Fibroblast of skin of right biceps (primary cell): ENCODE measurements around the gene GNG4.
"Not testable (repeated sequence)": the region's sequence is repeated elsewhere in the genome, so short reads cannot be mapped to it uniquely, and the experiment has no call there.

Experiments
- DNase-seq: peaks from one replicate; pipeline ENCODE4 v3.0.0-alpha.2; 2013

The GNG4 gene

DNA sequence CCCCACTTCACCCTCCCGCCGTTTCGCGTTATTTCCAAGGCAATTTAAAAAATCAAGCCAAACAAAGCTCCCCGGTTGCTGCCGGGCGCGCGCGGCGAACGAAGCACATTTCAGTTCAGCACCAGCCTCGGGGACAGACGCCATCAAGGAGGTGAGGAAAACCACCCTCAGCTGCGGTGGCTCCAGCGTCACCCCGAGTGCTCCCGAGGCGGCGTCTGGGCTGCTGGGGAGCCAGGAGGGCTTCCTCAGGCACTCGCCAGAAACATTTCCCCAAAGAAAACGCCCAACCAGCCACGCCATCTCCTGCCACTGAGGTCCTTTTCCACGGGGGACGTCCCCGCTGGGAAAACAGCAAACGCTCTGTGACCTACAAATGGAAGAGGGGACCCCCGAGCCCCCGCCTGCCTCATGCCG lies 623 bp downstream of the GNG4 start:
- DNase-seq, result peak; percentile 70

DNA sequence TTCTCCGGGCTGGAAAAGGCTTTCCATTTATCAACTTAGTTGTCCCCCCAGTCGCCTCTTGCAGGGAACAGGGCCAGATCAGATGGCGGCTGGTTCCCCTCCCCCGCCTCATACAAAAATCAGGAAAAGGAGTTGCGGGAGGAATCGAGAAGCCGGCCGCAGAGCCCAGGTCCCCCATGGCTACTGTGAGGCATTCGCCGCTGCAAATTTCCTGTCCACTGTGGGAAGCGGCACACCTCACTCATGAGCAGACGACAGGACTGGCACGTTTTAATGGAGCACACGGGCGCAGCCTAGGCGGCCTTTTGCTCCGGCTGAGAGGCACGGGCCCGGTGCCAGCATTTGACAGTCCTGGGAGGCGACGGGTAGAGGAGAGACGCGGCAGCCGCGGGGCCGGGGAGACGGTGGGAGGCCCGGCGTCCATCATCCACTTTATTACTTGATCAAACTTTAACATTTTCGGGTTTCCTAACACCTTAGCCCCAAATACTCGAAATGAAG lies 1.1 kb downstream of the GNG4 start:
- no peak for DNase-seq

DNA sequence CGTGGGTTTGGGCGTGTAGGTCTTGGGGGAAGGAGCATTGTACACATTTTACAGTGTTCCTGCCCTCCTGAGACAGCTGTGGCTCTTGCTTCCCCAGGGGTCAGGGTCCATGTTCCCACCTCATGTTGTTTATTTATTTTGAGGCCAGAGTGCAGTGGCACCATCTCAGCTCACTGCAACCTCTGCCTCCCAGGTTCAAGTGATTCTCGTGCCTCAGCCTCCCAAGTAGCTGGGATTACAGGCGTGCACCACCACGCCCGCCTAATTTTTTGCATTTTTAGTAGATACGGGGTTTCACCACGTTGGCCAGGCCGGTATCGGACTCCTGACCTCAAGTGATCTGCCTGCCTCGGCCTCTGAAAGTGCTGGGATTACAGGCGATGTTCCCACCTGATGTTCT lies 2.0 kb downstream of the GNG4 start:
- DNase-seq, result not testable (repeated sequence)

DNA sequence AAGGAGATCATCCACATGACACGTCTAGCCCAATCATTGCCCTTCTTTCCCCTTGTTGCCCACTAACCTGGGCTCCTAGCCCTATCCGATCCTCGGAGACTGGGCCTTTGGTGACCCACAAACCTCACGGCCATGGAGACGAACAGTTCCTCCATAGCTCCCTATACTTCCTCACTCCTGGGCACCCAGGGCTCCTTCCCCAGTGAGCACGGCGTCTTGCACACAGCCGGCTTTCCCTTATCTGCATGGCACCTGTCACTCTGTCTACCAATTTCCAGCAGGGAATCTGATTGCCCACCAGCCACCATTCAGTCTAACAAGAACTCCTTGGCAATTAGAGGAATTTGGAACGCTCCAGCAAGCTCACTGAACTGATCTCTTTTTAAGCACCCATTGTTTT lies 3.1 kb downstream of the GNG4 start:
- DNase-seq, result no peak

DNA sequence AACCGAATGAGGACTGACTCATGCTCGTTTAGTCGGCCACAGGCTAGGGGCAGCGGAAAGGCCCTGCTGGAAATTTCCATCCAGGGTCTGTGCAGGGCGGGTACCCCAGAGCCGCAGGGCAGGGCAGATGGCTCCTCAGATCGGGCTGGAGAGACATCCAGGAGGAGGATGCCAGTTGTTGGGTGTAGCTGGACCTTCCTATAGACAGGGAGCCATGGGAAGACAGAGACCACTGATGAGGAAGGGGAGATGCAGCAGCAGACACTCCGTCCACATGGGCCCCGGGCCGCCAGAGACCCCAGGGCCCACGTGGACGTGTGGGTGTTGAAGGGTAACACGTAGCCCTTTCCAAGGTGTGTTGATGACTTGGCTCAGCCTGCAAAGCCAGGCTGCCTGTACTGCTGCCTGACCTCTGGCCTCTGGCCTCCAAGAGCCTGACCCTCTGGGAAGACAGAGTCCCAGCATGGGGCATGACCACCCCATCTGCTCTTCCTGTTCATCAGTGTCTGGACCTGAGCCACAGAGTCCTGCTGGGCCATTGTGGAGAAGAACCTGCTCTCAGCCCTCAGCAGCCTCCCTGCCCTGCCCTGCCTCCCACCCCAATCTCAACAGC lies 4.8 kb downstream of the GNG4 start:
- no peak for DNase-seq

DNA sequence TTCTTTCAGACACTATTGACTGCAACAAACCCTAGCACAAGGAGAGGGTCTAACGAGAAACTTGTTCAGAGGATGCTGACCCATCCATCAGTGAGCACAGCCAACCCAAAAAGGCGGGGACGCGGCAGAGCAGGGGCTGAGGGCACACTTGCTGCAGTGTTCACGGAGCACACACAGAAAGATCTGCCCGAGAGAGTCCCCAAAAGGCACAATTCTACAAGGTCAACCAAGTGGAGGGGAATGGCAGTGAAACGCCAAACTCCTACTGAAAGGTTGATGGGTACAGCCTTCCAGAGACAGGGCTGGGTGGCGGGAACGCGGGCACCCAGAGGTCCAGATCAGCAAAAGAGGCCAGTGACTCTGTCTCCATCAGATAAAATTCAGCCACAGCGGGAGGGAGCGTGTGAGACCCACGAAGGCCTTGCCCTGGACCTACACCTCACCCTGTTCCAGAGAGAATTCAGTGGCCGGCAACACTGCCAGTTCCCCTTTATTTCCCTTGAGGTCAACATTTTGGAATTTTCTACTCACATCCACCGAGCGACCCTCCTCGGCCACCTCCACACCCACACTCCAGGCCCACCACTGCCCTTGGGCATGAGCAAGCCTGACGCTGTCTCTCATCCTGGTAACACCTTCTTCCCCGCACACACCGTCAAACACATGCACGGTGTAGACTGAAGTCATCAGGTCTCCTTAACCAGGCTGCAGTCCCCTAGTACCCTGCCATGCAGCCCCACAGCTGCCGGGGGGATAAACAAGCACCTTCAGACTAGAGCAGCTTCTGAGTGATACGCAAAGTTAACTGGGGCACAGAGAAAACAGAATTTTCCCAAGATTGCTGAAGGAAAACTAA lies 5.5 kb downstream of the GNG4 start:
- no peak for DNase-seq

DNA sequence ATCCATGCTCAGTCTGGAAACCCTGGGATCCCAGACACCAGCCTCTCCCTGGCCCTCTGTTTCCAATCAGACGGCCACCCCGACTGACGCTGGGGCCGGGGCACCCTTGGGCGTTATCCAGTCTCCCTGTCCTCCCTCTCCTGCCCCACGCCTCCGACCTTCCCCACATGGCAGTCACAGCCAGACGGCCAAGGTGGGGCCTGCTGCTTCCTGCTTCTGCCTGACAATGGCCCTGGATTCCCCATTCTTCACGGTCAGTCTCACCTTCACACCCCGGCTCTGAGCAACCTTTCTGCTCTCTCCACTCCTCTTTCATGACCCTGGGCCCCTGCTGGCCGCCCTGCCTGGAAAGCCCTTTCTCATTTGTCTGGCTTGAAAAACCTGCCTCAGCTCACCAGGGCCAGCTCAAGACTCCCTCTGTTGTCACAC lies 6.6 kb downstream of the GNG4 start:
- no peak for DNase-seq

DNA sequence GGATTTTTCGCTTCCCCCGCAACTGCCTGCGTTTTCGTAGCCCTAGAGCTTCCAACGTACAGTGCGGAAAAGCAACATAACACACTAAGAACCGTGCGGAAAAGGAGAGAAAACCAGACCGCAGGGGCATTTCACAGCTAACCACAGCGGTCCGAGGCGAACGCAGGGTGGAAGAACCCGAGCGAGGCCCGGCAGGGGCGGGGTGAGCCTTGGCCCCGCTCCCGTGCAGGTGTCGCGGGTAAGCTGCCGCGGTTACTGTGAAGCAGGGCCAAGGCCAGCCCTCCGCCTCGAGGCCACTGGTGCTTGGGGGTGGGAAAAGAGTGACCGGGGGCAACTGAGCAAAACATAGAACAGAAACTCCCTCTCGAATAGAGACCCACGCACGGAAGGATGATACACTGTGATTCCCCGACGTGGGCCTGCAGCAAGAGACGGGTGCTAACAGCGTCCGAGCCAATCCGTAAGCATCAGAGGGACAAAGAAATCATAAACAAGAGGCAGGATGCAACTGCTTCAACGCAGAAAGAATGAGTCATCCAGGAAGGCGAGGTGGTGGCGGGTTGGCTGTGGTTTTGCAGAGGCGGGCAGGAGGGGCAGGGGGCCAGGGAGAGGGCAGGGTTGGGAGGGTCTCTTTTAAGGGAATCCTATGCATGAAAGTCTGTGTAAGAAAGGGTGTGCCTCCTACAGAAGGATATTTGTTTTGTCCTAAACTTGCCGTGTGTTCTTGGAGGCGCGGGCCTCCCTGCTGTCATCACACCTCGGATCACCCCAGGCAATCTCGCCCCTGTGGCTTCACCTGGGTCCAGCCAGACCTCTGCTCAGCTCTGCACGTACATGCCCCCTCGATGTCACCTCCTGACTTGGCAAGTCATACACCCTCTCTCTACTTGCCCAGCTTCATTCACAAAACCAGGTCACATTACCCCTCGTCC lies 7.3 kb downstream of the GNG4 start:
- peak; percentile 22 for DNase-seq

DNA sequence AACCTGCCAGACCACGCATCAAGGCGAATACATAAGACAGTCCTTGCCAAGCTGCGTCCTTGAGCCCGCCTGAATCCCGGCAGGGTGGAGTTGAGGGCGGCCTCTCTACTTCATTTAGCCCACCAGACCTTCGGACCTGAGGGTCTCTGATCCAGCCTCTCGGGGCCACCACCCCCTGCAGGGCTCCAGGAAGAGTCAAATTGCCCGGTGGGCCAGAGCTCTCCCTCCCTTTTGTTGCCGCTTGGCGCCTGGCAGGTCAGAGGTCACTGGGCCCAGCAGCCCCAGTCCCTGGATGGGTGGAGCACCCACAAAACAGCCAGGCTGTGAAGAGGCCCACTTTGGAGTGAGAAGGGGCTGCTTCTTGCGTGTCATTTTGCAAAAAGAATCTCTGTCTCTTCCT lies 9.0 kb downstream of the GNG4 start:
- no peak for DNase-seq

DNA sequence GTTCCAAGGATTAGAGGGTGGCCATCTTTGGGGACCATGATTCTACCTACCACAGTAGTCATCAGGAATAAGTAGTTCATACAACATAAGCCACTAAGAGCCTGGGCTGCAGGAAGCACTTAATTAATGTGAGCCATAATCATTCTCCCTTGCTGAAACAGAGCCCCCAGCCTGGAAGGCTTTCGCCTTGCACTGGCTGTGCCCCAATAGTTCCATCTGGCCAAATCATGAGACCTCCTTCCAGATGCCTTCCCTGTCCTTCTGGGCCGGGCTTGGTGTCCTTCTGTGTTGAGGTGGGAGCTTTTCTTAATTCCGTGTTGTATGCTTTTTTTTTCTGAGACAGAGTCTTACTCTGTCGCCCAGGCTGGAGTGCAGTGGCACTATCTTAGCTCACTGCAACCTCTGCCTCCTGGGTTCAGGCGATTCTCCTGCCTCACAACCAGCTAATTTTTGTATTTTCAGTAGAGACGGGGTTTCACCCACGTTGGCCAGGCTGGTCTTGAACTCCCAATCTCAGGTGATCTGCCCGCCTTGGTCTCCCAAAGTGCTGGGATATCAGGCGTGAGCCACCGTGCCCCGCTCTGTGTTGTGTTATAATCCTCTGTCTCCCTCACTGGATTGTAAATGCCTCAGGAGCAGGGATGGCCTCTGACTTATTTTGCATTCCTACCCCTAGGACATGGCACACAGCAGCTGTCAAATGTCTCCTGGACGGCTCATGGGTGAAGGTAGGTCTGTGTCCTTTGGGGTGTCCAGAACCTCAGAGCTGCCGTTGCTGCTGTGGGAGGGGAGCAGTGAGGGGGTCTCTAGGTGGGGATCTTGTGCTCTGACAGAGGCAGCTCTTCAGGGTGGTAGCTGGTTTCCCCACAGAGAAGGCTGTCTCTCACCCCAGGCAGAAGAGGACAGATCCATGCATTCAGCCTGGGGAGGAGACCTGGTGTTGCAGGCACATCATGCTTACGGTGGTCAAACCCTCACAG lies 10.1 kb downstream of the GNG4 start:
- no peak for DNase-seq

DNA sequence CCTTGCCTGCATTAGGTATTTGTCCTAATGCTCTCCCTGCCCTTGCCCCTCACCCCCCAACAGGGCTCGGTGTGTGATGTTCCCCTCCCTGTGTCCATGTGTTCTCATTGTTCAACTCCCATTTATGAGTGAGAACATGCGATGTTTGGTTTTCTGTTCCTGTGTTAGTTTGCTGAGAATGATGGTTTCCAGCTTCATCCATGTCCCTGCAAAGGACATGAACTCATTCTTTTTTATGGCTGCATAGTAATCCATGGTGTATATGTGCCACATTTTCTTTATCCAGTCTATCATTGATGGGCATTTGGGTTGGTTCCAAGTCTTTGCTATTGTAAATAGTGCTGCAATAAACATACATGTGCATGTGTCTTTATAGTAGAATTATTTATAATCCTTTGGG lies 11.0 kb downstream of the GNG4 start:
- not testable (repeated sequence) for DNase-seq

DNA sequence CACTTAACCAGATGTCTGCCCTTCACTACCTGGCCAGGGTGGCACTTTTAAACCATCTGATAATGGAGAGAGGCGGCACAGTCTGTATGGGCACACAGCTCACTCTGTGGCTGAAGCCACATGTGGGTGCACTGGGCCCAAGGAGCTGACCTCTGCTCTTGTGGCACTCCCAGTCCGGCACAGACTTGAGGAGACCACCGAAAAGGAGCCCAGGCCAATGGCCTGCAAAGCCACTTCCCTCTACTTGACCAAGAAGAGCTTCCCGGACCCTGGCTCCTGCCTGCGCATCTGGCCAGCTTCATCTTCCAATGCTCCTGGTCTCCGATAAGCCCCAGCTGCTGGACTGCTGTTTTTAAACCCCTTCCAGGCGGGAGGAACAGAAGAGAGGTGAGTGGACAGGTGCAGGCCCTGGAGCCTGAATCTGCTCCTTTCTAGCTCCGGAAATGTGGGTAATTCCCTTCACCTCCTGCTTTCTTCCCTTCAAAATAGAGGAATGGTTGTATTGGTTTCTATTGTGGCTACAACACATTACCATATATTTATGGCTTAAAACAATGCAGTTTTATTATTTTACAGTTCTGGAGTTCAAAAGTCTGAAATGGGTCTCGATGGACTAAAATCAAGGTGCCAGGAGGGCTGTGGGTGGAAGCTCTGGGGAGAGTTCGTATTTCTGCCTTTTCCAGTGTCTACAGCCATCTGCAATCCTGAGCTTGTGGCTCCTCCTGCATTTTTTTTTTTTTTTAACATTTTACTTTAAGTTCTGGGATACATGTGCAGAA lies 11.6 kb downstream of the GNG4 start:
- no peak for DNase-seq

DNA sequence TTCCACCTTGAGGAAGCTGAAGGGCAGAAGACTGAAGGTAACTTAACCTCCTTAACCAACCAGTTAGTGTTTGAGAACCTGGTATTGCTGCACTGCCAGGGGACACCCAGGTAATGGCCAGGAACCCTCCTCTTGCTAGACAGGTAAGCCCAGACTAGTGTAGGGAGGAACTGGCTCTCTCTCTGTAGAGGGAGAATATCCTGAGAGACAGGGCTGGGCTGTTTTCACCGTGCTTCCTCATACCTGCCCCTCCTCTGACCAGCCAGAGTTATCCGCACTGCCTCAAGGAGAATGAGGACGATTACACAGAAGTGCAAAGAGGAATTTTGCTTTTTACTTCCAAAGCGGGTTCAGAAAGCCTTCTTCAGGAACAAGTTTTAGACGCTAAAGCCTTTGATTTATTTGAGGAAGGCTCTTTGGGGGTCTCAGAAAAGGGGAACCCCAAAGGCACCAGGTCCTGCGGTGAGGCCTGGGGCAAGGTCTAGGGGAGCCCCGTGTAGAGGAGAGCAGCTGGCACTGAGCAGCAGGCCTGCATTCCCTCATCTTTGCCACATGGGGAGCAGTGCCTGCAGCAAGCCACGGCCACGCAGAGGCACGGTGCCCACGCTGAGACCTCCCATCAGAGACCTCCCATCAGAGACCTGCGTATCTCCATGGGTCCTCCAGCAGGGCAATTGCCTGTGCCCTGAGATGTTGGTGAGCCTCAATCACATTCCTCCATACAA lies 13.5 kb downstream of the GNG4 start:
- DNase-seq, result no peak

DNA sequence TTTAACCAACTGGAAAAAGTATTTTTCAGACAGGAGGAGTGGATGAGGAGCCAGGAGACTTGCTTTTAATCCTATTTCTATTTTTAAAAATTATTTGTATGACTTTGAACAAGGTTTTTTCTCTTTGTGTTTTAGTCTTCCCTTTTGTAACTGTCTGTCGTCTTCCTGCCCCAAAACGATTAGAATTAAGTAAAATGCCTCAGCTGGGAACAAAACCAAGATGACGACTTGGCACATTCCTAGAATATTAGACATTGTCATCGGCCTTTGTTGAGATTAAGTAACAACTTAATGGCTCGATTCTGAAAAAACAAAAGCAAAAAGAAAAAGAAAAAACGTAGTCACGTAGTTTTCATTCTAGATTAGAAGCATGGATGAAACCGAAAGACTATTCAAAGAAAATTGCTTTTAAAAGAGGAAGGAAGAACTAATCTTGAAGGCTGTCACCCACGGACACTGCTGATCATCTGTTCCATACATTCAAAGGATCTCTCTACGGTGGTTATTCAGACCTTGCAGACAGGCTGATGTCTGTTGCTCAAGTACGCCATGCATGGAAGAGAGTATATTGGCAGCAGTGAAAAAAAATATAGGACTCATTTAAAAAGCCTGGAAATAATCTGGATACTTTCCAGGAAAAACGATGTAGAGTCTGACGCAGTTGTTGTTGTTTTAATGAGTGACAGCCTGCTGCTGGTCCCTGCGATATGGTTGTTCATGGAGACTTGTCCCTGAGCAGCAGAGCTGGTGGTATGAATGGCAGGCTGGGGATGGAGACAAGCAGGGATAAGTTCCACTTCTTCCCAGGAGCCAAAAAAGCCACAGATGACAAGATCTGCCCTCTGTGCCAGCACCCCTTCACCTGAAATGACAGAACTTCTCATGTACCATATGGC lies 16.8 kb downstream of the GNG4 start:
- DNase-seq, result peak; percentile 81

DNA sequence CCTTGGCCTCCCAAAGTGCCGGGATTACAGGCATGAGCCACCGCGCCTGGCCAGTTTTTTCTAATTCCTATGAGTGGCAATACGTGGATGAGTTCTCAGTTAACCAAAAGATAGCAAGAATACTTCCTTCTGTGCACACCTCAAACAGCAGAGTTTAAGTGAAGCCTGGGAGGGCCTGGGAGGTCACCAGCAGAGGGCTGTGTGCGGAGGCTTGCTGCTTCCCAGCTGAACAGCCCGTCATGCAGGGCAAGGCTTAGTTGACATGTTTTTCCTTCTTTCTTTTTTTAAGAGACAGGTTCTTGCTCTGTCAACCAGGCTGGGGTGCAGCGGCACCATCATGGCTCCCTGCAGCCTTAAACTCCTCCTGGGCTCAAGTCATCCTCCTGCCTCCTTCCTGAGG lies 17.8 kb downstream of the GNG4 start:
- no peak for DNase-seq

DNA sequence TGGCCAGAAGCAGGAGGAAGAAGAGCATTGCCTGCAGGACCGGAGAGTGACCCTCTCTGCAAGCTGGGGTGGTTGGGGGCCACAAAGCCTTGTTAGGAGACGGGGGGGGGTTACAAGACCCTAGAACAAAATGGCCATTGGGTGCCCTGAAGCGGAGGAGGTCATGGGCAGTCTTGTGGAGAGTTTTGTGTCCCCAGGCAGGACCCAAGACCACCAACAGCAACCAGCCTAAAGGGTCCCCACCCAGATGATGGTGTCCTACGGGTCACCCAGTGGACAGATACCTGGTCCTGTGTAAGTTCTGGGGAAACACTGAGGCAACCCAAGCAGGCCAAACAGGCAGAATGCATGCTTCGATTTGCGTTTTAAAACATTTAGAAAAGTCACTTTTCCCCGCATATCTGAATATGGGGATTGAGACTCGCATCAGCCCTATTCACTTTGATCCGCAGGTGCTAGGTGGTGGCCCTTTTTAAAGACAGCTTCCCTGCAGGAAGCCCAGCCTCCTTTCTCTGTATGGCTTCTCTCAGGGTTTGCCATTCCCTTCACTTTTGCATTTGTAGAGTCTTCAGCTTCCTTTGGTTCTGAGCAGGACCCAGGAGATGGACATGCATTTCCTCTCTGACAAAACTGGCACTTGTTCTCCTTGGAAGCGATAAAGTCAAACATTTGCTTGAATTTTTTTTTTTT lies 21.1 kb downstream of the GNG4 start:
- no peak for DNase-seq

DNA sequence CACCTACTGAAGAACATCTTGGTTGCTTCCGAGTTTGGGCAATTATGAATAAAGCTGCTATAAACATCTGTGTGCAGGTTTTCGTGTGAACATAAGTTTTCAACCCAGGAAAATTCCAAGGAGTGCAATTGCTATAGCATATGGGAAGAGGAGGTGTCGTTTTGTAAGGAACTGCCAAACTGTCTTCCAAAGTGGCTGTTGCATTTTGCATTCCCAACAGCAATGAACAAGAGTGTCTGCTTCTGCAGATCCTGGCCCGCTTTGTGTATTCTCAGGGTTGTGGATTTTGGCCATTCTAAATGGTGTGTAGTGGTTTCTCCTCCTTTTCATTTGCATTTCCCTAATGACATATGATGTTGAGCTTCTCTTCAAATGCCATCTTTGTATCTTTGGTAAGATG lies 23.8 kb downstream of the GNG4 start:
- no peak for DNase-seq

DNA sequence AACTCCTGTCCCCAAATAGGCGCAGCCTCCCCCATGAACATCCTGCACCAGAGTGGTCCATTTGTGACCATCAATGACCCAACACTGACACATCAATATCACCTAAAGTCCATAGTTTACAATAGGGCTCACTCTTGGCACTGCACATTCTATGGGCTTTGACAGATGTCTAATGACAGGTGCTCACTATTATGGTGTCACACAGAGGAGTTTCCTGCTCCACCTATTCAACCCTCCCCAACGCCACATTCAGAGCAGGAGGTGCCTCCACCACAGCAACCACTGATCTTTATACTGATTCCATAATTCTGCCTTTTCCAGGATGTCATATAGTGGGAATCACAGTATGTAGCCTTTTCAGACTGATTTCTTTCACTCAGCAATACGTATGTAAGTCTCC lies 24.2 kb downstream of the GNG4 start:
- no peak for DNase-seq
